Panc1 (cell line): ENCODE measurements around the gene NSMCE1. TPM values are rescaled to one million over a fixed set of nuclear protein-coding genes. Genes with fewer than 3 reads are reported as not detected.

ENCODE experiments used
- ATAC-seq: fragments of 200-7000 bp; cut with Tn5 transposase; 2 replicates; pipeline ENCODE4 v1.9.1; 2020; ENCODE audit warnings: mild to moderate bottlenecking, moderate library complexity
- BruUV-seq: library from RNA; stranded (reverse); fragments of 400-500 nt; replicated peaks from 2 replicates; lab custom pipeline; 2021; lab: Mats Ljungman, UMichigan
- CTCF ChIA-PET: fragments of 300-600 bp; sonication (Branson Sonifier 250); formaldehyde crosslinking; loops from one replicate; lab custom pipeline; 2022; ENCODE audit warnings: antibody characterized with exemption; lab: Charles Lee
- POLR2A ChIA-PET: fragments of 300-600 bp; sonication (Branson Sonifier 250); formaldehyde crosslinking; loops from one replicate; lab custom pipeline; 2022; ENCODE audit warnings: antibody characterized with exemption; lab: Charles Lee
- DNase-seq: peaks from one replicate; pipeline ENCODE4 v3.0.0-alpha.2; 2010; ENCODE audit warnings: low read depth, low spot score
- H3K27ac ChIP-seq: 2 replicates; pipeline ENCODE4 v1.5.1; 2011; ENCODE audit warnings: mild to moderate bottlenecking, low read length, inconsistent platforms
- H3K27me3 ChIP-seq: fragments of 200-500 bp; sonication (Bioruptor generic); 2 replicates; pipeline ENCODE4 v1.6.0; 2014; ENCODE audit warnings: low read length, inconsistent platforms; ENCODE audit not compliant: control insufficient read depth, insufficient read depth
- H3K36me3 ChIP-seq: fragments of 200-500 bp; sonication (Bioruptor generic); 2 replicates; pipeline ENCODE4 v1.5.1; 2014; ENCODE audit warnings: inconsistent platforms, mild to moderate bottlenecking, low read length, moderate library complexity; ENCODE audit not compliant: control insufficient read depth, insufficient read depth
- H3K4me1 ChIP-seq: 2 replicates; pipeline ENCODE4 v1.5.1; 2011; ENCODE audit warnings: inconsistent platforms, mild to moderate bottlenecking, low read length, moderate library complexity; ENCODE audit not compliant: control insufficient read depth, insufficient read depth
- H3K4me3 ChIP-seq, 2 experiments: 2 replicates each; pipeline ENCODE4 v1.5.1; 2011 to 2012; ENCODE audit warnings: low read depth in 2 of 2, low read length in 2 of 2, mild to moderate bottlenecking in 2 of 2, inconsistent platforms in 1 of 2, moderate library complexity in 1 of 2
- H3K9me3 ChIP-seq: fragments of 200-500 bp; sonication (Bioruptor generic); 2 replicates; pipeline ENCODE4 v1.5.1; 2014; ENCODE audit warnings: low read depth, mild to moderate bottlenecking, inconsistent platforms, low read length, moderate library complexity; ENCODE audit not compliant: control insufficient read depth, insufficient read depth
- POLR2AphosphoS5 ChIP-seq: IDR thresholded peaks from 2 replicates; pipeline ENCODE4 v1.6.1; 2012; ENCODE audit warnings: mild to moderate bottlenecking, low read depth, low read length, moderate library complexity
- SIN3A ChIP-seq: IDR thresholded peaks from 2 replicates; pipeline ENCODE4 v1.6.1; 2012; ENCODE audit warnings: low read depth, mild to moderate bottlenecking, low read length, moderate library complexity, borderline replicate concordance; ENCODE audit not compliant: insufficient read depth
- TCF7L2 ChIP-seq: IDR thresholded peaks from 2 replicates; pipeline ENCODE4 v1.6.1; 2011; ENCODE audit warnings: mild to moderate bottlenecking, low read depth, low read length, inconsistent platforms
- in situ Hi-C: cut with HindIII; loops from 2 replicates; pipeline ENCODE4 v1.10.0; 2016; ENCODE audit warnings: low sequenced_read_pairs, low pct_unique_long_range_greater_than_20kb
- intact Hi-C: fragments of 100-400 bp; cut with micrococcal nuclease; formaldehyde crosslinking; loops from one replicate; pipeline ENCODE4 v1.10.0; 2022; ENCODE audit not compliant: unreplicated experiment
- total RNA-seq: library from RNA; stranded (reverse); gene quantifications from one replicate; pipeline ENCODE4 v1.2.1, GENCODE V29; 2021; ENCODE audit not compliant: unreplicated experiment
- TF ChIP-seq, protein P1 (sequence below), 2 experiments: IDR thresholded peaks; 2 replicates each; pipeline ENCODE4 v1.6.1; 2011 to 2012; ENCODE audit warnings: low read depth in 2 of 2, control low read depth in 1 of 2, low read length in 1 of 2, mild to moderate bottlenecking in 1 of 2, moderate library complexity in 1 of 2; ENCODE audit not compliant: insufficient read depth in 1 of 2
- TF ChIP-seq, protein P2 (sequence below): fragments of 450-650 bp; IDR thresholded peaks from 2 replicates; pipeline ENCODE4 v1.5.1; 2017; ENCODE audit warnings: mild to moderate bottlenecking

NSMCE1 gene
- total RNA-seq, 1 experiment from 2014 or later, result 48.2 TPM

DNA sequence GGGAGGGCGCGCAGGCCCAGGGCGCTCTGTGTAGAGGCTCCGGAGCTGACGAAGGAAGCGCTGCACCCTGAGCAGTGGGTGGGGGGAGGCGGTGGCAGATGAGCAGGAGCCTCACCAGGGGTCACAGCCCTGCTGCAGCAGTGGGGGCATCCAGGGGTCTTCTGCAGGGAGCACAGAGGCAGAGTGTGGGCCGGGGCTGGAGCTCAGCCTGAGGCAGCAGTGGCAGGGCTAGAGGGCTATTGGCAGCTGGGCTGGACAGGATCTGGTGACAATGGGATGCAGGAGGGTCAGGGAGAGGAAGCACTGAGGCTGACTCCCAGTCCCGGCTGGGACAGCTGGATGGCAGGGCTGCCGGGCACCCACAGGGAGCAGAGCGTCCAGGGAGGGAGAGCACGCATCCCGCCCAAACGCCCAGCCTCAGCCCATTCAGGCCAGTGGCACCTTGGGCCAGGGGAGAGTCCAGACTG lies 44.3 kb downstream of the NSMCE1 start:
- Histone ChIP-seq H3K9me3 (no peaks in the 10 kb centered on the region), H3K4me1 (no peaks in the 10 kb centered on the region), H3K27me3 (no peaks in the 10 kb centered on the region), H3K4me3 (no peak overlapping the region), H3K36me3 (no peaks in the 10 kb centered on the region), H3K27ac (no peak overlapping the region)
- in situ Hi-C loops (no loop called here), intact Hi-C loops (no loop called here)
- DNase-seq (no peak), ATAC-seq (no peak)
- TF ChIP-seq POLR2AphosphoS5, result no peak
- TF ChIP-seq SIN3A, result no peak
- TF ChIP-seq, protein P1, sequence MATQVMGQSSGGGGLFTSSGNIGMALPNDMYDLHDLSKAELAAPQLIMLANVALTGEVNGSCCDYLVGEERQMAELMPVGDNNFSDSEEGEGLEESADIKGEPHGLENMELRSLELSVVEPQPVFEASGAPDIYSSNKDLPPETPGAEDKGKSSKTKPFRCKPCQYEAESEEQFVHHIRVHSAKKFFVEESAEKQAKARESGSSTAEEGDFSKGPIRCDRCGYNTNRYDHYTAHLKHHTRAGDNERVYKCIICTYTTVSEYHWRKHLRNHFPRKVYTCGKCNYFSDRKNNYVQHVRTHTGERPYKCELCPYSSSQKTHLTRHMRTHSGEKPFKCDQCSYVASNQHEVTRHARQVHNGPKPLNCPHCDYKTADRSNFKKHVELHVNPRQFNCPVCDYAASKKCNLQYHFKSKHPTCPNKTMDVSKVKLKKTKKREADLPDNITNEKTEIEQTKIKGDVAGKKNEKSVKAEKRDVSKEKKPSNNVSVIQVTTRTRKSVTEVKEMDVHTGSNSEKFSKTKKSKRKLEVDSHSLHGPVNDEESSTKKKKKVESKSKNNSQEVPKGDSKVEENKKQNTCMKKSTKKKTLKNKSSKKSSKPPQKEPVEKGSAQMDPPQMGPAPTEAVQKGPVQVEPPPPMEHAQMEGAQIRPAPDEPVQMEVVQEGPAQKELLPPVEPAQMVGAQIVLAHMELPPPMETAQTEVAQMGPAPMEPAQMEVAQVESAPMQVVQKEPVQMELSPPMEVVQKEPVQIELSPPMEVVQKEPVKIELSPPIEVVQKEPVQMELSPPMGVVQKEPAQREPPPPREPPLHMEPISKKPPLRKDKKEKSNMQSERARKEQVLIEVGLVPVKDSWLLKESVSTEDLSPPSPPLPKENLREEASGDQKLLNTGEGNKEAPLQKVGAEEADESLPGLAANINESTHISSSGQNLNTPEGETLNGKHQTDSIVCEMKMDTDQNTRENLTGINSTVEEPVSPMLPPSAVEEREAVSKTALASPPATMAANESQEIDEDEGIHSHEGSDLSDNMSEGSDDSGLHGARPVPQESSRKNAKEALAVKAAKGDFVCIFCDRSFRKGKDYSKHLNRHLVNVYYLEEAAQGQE (IDR thresholded peaks at IDR 0.05; ENCODE audit: insufficient read depth in 1 of 2, low read depth in 2 of 2, low read length in 1 of 2), result no peak
- TF ChIP-seq, protein P2, sequence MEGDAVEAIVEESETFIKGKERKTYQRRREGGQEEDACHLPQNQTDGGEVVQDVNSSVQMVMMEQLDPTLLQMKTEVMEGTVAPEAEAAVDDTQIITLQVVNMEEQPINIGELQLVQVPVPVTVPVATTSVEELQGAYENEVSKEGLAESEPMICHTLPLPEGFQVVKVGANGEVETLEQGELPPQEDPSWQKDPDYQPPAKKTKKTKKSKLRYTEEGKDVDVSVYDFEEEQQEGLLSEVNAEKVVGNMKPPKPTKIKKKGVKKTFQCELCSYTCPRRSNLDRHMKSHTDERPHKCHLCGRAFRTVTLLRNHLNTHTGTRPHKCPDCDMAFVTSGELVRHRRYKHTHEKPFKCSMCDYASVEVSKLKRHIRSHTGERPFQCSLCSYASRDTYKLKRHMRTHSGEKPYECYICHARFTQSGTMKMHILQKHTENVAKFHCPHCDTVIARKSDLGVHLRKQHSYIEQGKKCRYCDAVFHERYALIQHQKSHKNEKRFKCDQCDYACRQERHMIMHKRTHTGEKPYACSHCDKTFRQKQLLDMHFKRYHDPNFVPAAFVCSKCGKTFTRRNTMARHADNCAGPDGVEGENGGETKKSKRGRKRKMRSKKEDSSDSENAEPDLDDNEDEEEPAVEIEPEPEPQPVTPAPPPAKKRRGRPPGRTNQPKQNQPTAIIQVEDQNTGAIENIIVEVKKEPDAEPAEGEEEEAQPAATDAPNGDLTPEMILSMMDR, result no peak
- TF ChIP-seq TCF7L2, result no peak
- BruUV-seq, result no TSS peak
- ChIA-PET POLR2A (no interaction called here), CTCF (interaction anchor here (1.5 kb wide), 1 partner anchor 144 kb away, joined by 7 read pairs; no protein-coding TSS in a partner anchor)

DNA sequence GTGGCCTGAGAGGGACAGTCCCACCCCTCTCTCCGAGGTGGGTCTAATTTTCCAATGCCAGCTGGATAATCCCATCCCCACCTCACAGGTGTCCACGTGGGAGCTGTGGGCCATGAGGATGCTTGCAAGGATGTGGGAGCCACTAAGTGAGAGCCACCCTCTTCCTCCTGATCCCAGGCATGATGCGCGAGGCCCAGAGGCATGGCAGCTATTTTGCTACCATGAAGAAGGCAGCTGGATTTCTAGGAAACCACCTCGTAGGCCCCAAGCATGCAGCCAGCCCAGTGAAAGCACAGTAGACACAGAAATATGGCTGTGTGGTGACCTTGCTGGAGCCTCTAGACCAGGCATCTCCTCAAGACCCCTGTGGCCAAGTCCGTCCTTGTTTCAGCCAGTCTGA lies 44.9 kb downstream of the NSMCE1 start:
- POLR2A ChIA-PET, result no interaction called here
- H3K4me1 ChIP-seq, result no peaks in the 10 kb centered on the region
- no peak overlapping the region for H3K4me3 ChIP-seq
- ATAC-seq (no peak), DNase-seq (no peak)
- H3K36me3 ChIP-seq, result no peaks in the 10 kb centered on the region
- no peaks in the 10 kb centered on the region for H3K9me3 ChIP-seq
- intact Hi-C loops, result no loop called here
- in situ Hi-C loops, result no loop called here
- BruUV-seq, result no TSS peak
- no peaks in the 10 kb centered on the region for H3K27me3 ChIP-seq
- TF ChIP-seq SIN3A, result no peak
- TF ChIP-seq, protein P2, result no peak
- TF ChIP-seq, protein P1 (IDR thresholded peaks at IDR 0.05; ENCODE audit: insufficient read depth in 1 of 2, low read depth in 2 of 2, low read length in 1 of 2), result no peak
- no peak for TF ChIP-seq POLR2AphosphoS5
- no peak for TF ChIP-seq TCF7L2
- no peak overlapping the region for H3K27ac ChIP-seq
- CTCF ChIA-PET, result no interaction called here
